Measurements from ENCODE around the gene ZNF205. TPM values are rescaled to one million over a fixed set of nuclear protein-coding genes. Genes with fewer than 3 reads are reported as not detected.
"Not testable (repeated sequence)": the region's sequence is repeated elsewhere in the genome, so short reads cannot be mapped to it uniquely, and the experiment has no call there.

Gene ZNF205
- total RNA-seq, 1 donor from 2014 or later: not detected

DNA sequence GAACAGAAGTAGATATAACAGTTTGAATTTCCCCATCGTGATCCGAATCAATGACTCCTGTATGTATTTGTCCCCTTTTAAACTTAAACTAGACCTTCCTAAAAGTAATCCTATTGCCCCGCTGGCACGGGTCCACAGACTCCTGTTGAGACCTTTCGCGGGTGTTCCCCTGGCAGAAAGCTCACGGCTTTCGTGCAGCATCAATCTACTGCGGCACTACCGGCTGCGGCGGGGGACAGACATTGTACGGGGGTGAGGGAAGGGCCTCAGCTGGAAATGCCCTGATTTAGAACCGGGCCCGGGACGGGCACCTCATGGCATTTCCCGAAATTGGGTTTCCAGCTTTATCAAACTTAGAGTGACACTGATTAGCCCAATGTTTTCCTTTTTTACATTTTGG is 32.4 kb upstream of the ZNF205 start:
- H3K9me3 Mint-ChIP-seq: peaks cover 5% of the 10 kb centered on the region
- no peaks in the 10 kb centered on the region for H3K36me3 Mint-ChIP-seq (ENCODE audit: low read depth)
- TF ChIP-seq, protein P1, sequence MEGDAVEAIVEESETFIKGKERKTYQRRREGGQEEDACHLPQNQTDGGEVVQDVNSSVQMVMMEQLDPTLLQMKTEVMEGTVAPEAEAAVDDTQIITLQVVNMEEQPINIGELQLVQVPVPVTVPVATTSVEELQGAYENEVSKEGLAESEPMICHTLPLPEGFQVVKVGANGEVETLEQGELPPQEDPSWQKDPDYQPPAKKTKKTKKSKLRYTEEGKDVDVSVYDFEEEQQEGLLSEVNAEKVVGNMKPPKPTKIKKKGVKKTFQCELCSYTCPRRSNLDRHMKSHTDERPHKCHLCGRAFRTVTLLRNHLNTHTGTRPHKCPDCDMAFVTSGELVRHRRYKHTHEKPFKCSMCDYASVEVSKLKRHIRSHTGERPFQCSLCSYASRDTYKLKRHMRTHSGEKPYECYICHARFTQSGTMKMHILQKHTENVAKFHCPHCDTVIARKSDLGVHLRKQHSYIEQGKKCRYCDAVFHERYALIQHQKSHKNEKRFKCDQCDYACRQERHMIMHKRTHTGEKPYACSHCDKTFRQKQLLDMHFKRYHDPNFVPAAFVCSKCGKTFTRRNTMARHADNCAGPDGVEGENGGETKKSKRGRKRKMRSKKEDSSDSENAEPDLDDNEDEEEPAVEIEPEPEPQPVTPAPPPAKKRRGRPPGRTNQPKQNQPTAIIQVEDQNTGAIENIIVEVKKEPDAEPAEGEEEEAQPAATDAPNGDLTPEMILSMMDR (IDR thresholded peaks at IDR 0.05): no peak
- DNase-seq (no peak), ATAC-seq (ENCODE audit: low read depth) (no peak)
- CTCF ChIA-PET: no interaction called here
- POLR2A ChIA-PET: no interaction called here
- intact Hi-C loops (cut with micrococcal nuclease): no loop called here
- H3K27ac Mint-ChIP-seq: no peak overlapping the region
- no peaks in the 10 kb centered on the region for H3K27me3 Mint-ChIP-seq
- peaks cover 31% of the 10 kb centered on the region for H3K4me1 Mint-ChIP-seq
- H3K4me3 Mint-ChIP-seq: no peak overlapping the region

DNA sequence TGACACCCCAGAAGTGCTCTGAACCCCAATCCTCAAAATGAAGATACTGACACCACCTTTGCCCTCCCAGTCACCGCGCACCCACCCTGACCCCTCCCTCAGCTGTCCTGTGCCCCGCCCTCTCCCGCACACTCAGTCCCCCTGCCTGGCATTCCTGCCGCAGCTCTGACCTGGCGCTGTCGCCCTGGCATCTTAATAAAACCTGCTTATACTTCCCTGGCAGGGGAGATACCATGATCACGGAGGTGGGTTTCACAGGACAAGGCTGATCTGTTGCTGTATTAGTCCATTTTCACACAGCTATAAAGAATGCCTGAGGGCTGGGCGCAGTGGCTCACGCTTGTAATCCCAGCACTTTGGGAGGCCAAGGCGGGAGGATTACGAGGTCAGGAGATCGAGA is 30.4 kb upstream of the ZNF205 start:
- H3K27me3 Mint-ChIP-seq; H3K27ac Mint-ChIP-seq; H3K4me3 Mint-ChIP-seq; H3K9me3 Mint-ChIP-seq; ATAC-seq (ENCODE audit: low read depth); DNase-seq; H3K36me3 Mint-ChIP-seq (ENCODE audit: low read depth); POLR2A ChIA-PET; intact Hi-C loops (cut with micrococcal nuclease): not testable (repeated sequence)
- CTCF ChIA-PET: interaction anchor here (0.6 kb wide), 1 partner anchor 106 kb away, joined by 3 read pairs; no protein-coding TSS in a partner anchor
- peaks cover 12% of the 10 kb centered on the region for H3K4me1 Mint-ChIP-seq

DNA sequence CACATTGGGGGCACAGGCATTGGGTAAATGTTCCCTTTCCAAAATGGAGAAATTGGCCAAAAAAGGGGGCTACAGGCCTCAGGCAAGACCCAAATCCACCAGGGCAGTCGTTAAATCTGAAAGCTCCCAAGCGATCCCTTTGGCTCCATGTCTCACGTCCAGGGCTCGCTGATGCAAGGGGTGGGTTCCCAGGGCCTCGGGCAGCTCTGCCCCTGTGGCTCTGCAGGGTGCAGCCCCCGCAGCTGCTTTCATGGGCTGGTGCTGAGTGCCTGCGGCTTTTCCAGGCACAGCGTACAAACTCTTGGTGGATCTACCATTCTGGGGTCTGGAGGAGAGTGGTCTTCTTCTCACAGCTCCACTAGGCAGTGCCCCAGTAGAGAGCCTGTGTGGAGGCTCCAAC is 29.0 kb upstream of the ZNF205 start:
- H3K9me3 Mint-ChIP-seq; H3K36me3 Mint-ChIP-seq (ENCODE audit: low read depth); CTCF ChIA-PET; H3K27me3 Mint-ChIP-seq; H3K4me3 Mint-ChIP-seq; POLR2A ChIA-PET; DNase-seq; H3K4me1 Mint-ChIP-seq; intact Hi-C loops (cut with micrococcal nuclease); ATAC-seq (ENCODE audit: low read depth); H3K27ac Mint-ChIP-seq: not testable (repeated sequence)

DNA sequence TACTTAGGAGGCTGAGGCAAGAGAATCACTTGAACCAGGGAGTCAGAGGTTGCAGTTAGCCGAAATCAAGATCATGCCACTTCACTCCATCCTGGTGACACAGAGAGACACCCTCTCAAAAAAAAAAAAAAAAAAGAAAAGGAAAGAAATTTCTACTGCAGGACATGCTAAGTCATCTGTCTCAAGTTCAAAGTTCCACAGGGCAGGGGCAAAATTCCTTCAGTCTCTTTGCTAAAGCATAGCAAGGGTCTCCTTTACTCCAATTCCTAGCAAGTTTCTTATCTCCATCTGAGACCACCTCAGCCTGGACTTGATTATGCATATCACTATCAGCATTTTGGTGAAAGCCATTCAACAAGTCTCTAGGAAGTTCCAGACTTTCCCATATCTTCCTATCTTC is 27.9 kb upstream of the ZNF205 start:
- H3K4me3 Mint-ChIP-seq: no peak overlapping the region
- CTCF ChIA-PET: no interaction called here
- POLR2A ChIA-PET: interaction anchor here (0.7 kb wide), 1 partner anchor 402 kb away, joined by 4 read pairs; the partner anchor contains the start of gene KCTD5
- no peak overlapping the region for H3K27ac Mint-ChIP-seq
- no peaks in the 10 kb centered on the region for H3K36me3 Mint-ChIP-seq (ENCODE audit: low read depth)
- peaks cover 10% of the 10 kb centered on the region for H3K27me3 Mint-ChIP-seq
- no peaks in the 10 kb centered on the region for H3K9me3 Mint-ChIP-seq
- DNase-seq (no peak), ATAC-seq (ENCODE audit: low read depth) (no peak)
- TF ChIP-seq, protein P1 (IDR thresholded peaks at IDR 0.05): no peak
- H3K4me1 Mint-ChIP-seq: peaks cover 5% of the 10 kb centered on the region
- intact Hi-C loops (cut with micrococcal nuclease): no loop called here

DNA sequence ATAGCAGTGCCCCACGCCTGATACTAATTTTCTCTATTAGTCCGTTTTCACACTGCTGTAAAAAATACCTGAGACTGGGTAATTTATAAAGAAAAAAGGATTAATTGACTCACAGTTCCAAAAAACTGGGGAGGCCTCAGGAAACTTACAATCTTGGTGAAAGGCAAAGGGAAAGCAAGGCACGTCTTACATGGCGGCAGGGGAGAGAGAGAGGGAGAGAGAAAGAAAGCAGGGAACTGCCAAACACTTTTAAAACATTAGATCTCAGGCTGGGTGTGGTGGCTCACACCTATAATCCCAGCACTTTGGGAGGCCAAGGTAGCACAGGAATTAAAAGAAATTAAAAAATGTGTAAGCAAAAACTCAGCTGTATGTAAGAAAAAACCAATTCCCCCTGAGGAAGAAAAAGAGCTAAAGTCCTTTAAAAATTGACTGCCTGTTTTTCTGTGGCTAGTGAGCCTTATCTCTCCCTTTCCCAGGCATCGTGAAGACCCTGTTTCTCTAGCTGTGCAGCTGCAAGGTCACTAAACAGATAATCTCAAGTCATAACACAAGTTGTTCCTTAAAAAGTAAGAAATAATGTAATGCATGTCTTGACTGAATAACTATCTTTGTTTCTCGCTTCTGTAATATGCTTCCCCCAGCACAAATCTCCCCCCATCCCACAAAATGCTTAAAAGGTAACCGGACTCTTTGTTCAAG is 27.3 kb upstream of the ZNF205 start:
- CTCF ChIA-PET: no interaction called here
- intact Hi-C loops (cut with micrococcal nuclease): no loop called here
- no peak overlapping the region for H3K27ac Mint-ChIP-seq

More for the DNA sequence above, 27.3 kb upstream of the ZNF205 start:
- TF ChIP-seq, protein P1 (IDR thresholded peaks at IDR 0.05): no peak
- no peak overlapping the region for H3K4me3 Mint-ChIP-seq
- peaks cover 5% of the 10 kb centered on the region for H3K4me1 Mint-ChIP-seq
- no peaks in the 10 kb centered on the region for H3K36me3 Mint-ChIP-seq (ENCODE audit: low read depth)
- peaks cover 10% of the 10 kb centered on the region for H3K27me3 Mint-ChIP-seq
- POLR2A ChIA-PET: interaction anchor here (0.9 kb wide), 1 partner anchor 11 kb away, joined by 6 read pairs; no protein-coding TSS in a partner anchor
- no peaks in the 10 kb centered on the region for H3K9me3 Mint-ChIP-seq
- ATAC-seq (ENCODE audit: low read depth): no peak
- no peak for DNase-seq

All from activated B cell treated with CpG ODN at 0.5 μM for 24 hours (primary cell).